Bronchial epithelial cell (primary cell): ENCODE data around the gene ZIM2. TPM values are rescaled to one million over a fixed set of nuclear protein-coding genes. Genes with fewer than 3 reads are reported as not detected.

ENCODE experiments used
- DNase-seq: peaks from one replicate; pipeline ENCODE4 v3.0.0-alpha.2; 2010; ENCODE audit warnings: low read depth
- FAIRE-seq: peaks from 2 replicates; lab custom pipeline; 2011; peaks lifted over from hg19 to GRCh38; lab: Jason Lieb, UNC
- H3K27me3 ChIP-seq: 2 replicates; pipeline ENCODE4 v1.5.1; 2011; ENCODE audit warnings: low read length; ENCODE audit not compliant: control insufficient read depth, insufficient read depth
- H3K36me3 ChIP-seq: 2 replicates; pipeline ENCODE4 v1.5.1; 2011; ENCODE audit warnings: low read length; ENCODE audit not compliant: control insufficient read depth, insufficient read depth
- H3K4me3 ChIP-seq: 2 replicates; pipeline ENCODE4 v1.5.1; 2011; ENCODE audit warnings: mild to moderate bottlenecking, low read depth, low read length, control low read depth
- CTCF ChIP-seq: IDR thresholded peaks from 2 replicates; pipeline ENCODE4 v1.5.1; 2011; ENCODE audit warnings: mild to moderate bottlenecking, moderate library complexity, low read length, control low read depth, inconsistent platforms; ENCODE audit not compliant: insufficient read depth, severe bottlenecking
- total RNA-seq: library from RNA; depleted of rRNA; stranded (reverse); fragments of >200 nt; gene quantifications from 2 replicates; pipeline ENCODE4 v1.2.1, GENCODE V29; 2014

ZIM2 gene
- total RNA-seq, 1 donor from 2014 or later = not detected

DNA sequence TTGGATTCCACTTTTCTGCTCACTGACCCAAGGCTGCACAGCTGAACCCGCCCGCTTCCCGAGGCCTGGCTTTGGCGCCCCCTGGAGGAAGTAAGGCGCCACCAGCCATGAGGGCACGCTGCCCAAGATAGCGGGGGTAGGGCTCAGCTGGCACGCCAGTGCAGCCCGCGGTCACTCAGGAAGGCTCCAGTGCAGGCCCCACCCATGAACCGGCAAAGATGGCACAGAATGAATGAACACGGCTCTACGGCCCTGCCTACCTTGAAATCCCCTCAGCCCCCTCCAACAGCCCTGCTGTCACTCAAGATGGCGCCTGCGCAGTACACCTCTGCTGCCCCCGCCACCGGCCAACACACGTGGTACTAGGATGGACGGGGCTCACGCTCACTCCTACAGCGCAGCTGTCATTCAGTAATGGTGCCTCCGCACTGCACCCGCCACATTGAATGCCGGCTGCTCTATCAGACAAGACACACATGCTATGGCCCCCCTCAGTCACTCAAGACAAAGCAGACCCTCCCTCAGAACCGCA is 3.0 kb downstream of the ZIM2 start:
- no peaks in the 10 kb centered on the region for H3K36me3 ChIP-seq
- no peaks in the 10 kb centered on the region for H3K27me3 ChIP-seq
- TF ChIP-seq CTCF = peak; percentile 3
- FAIRE-seq (no peak), DNase-seq (no peak)
- no peak overlapping the region for H3K4me3 ChIP-seq

DNA sequence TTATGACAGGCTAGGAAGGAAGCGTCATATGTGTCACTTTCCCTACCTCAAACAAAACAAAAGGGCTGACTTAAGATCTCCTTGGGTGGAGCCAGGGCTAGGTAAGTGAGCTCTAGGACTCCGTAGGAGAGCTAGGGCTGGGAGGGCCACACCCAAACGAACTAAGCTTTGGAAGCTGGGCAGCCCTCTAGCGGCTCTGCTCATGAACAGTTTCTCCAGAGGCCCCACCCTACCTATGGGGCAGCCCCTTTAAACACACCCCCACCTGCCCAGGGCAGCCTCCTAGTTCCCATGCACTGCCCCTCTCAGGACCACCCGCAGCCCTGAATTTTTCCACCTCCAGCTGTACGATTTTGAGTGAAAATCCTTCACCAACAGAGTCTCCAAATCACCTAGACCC is 3.5 kb downstream of the ZIM2 start:
- Histone ChIP-seq H3K4me3 (no peak overlapping the region), H3K27me3 (no peaks in the 10 kb centered on the region), H3K36me3 (no peaks in the 10 kb centered on the region)
- no peak for TF ChIP-seq CTCF
- DNase-seq (no peak), FAIRE-seq (no peak)

GRCh38 chr19:56836059-56836458 is 4.5 kb downstream of the ZIM2 start:
- no peak overlapping the region for H3K4me3 ChIP-seq
- no peak for TF ChIP-seq CTCF
- H3K27me3 ChIP-seq = no peaks in the 10 kb centered on the region
- no peaks in the 10 kb centered on the region for H3K36me3 ChIP-seq
- FAIRE-seq (no peak), DNase-seq (no peak)

DNA sequence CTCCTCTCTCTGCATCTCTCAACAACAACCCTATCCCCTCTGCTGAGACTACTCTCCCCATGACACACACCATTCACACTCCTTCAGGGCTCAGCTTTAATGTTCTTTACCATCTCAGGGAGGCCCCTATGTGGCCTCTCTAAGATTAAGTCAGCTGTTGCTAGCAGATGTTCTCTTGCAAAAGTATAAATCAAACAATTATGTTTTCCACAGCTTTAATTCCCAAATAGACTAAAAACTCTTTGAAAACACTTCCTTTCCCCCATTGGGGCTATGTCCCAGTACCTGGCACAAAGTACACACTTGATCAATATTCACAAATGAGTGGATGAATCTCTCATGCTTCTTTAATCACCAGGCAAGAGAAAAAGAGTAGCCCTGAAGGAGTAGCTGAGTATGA is 5.1 kb downstream of the ZIM2 start:
- no peak overlapping the region for H3K4me3 ChIP-seq
- H3K27me3 ChIP-seq = no peaks in the 10 kb centered on the region
- FAIRE-seq (no peak), DNase-seq (no peak)
- H3K36me3 ChIP-seq = no peaks in the 10 kb centered on the region
- no peak for TF ChIP-seq CTCF

DNA sequence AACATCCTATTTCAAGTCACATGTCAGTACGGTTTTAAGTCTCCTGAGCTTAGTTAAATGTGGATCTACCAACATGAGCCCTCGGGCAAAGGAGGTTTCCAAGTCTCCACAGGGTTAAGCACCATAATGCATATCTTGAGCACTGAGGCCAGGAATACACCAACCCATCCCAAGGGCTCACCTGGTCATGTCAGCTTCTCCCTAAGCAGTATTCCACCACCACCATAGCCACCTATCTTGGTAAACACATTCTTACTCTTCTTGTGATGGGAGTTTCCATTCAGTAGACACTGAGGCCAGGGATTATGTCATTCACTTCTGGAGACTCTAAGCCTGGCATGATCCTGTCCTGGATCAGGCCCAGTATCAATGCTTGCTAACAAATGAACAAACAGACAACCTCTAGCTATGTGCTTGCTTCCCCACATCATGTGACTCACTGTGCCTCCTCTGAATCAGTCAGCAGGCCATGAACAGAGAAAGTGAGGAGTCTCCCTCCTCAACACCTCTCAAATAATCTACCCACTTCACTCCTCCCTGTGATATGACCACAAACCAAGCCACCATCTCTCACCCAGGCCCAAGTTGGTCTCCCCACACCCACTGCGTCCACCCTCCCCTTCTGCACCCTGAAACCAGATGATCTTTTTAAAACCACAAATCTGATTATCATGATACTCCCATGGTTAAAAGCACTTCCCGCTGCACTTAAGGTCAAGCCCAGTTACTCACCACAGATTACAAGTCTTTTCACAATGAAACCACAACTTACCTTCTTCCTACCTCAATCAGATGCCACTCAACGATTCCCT is 5.8 kb downstream of the ZIM2 start:
- no peaks in the 10 kb centered on the region for H3K27me3 ChIP-seq
- DNase-seq (no peak), FAIRE-seq (peak; percentile 40)
- H3K36me3 ChIP-seq = no peaks in the 10 kb centered on the region
- TF ChIP-seq CTCF = no peak
- no peak overlapping the region for H3K4me3 ChIP-seq
